HCT116 (cell line): ENCODE measurements around the gene NEDD4L. TPM values are rescaled to one million over a fixed set of nuclear protein-coding genes. Genes with fewer than 3 reads are reported as not detected.

Experiments
- ATAC-seq: fragments of 200-7000 bp; cut with Tn5 transposase; 2 replicates; pipeline ENCODE4 v1.9.1; 2020; ENCODE audit warnings: mild to moderate bottlenecking, moderate library complexity
- BruUV-seq: library from RNA; stranded (reverse); fragments of 400-500 nt; replicated peaks from 2 replicates; lab custom pipeline; 2021; lab: Mats Ljungman, UMichigan
- CTCF ChIA-PET: fragments of 300-600 bp; sonication (Branson Sonifier 250); formaldehyde crosslinking; loops from one replicate; lab custom pipeline; 2021; ENCODE audit warnings: antibody characterized with exemption; lab: Charles Lee
- POLR2A ChIA-PET: fragments of 300-600, 350-600 bp; sonication (Branson Sonifier 250); formaldehyde crosslinking; loops from one replicate; lab custom pipeline; 2021; ENCODE audit warnings: antibody characterized with exemption; lab: Charles Lee
- RAD21 ChIA-PET, 2 experiments: fragments of 300-600 bp; sonication (Branson Sonifier 250); formaldehyde crosslinking; loops; one replicate each; lab custom pipeline; 2023; ENCODE audit warnings: low total read pairs in 2 of 2; ENCODE audit not compliant: uncharacterized antibody in 2 of 2, unreplicated experiment in 2 of 2, low non-redundant PET in 1 of 2; lab: Charles Lee
- DNase-seq: peaks from one replicate; pipeline ENCODE4 v3.0.0-alpha.2; 2010; ENCODE audit warnings: low read depth, low spot score
- H2AFZ ChIP-seq: fragments of 200-600 bp; shearing (Covaris generic), sonication (generic); 2 replicates; pipeline ENCODE4 v1.6.1; 2017; ENCODE audit warnings: low read depth, mixed run types, mixed read lengths, antibody characterized with exemption, low read length; ENCODE audit not compliant: poor library complexity, severe bottlenecking
- H3K27ac ChIP-seq: 2 replicates; pipeline ENCODE4 v1.5.1; 2012; ENCODE audit warnings: low read depth, low read length
- H3K27me3 ChIP-seq: fragments of 200-600 bp; sonication (generic); 2 replicates; pipeline ENCODE4 v1.6.1; 2016; ENCODE audit warnings: mixed run types, low read length, mixed read lengths; ENCODE audit not compliant: insufficient read depth
- H3K36me3 ChIP-seq, 2 experiments: fragments of 200-500 bp in 1 of 2; fragments of 200-600 bp in 1 of 2; sonication (Bioruptor generic) in 1 of 2; sonication (generic) in 1 of 2; 2 replicates each; pipeline versions ENCODE4 v1.5.1 to v1.6.1; 2014 to 2016; ENCODE audit warnings: low read length in 2 of 2, inconsistent platforms in 1 of 2, mixed read lengths in 1 of 2, mixed run types in 1 of 2; ENCODE audit not compliant: insufficient read depth in 2 of 2, control insufficient read depth in 1 of 2
- H3K4me1 ChIP-seq, 2 experiments: fragments of 200-600 bp in 1 of 2; sonication (generic) in 1 of 2; 2 replicates each; pipeline versions ENCODE4 v1.5.1 to v1.6.1; 2012 to 2017; ENCODE audit warnings: low read length in 2 of 2, inconsistent platforms in 1 of 2, mild to moderate bottlenecking in 1 of 2, mixed read lengths in 1 of 2, mixed run types in 1 of 2, moderate library complexity in 1 of 2; ENCODE audit not compliant: insufficient read depth in 2 of 2, control insufficient read depth in 1 of 2
- H3K4me2 ChIP-seq: fragments of 200-600 bp; sonication (generic); 2 replicates; pipeline ENCODE4 v1.6.1; 2017; ENCODE audit warnings: mixed run types, low read length, mixed read lengths
- H3K4me3 ChIP-seq, 2 experiments: fragments of 200-600 bp in 1 of 2; sonication (generic) in 1 of 2; replicated peaks in 1 of 2; 2 replicates each; pipeline ENCODE4 v1.5.1; 2011 to 2016; ENCODE audit warnings: low read length in 2 of 2, control low read depth in 1 of 2, low read depth in 1 of 2, mild to moderate bottlenecking in 1 of 2, mixed read lengths in 1 of 2, mixed run types in 1 of 2
- H3K79me2 ChIP-seq: fragments of 200-600 bp; sonication (generic); 2 replicates; pipeline ENCODE4 v1.6.1; 2017; ENCODE audit warnings: mild to moderate bottlenecking, mixed run types, low read length, moderate library complexity, mixed read lengths; ENCODE audit not compliant: insufficient read depth
- H3K9ac ChIP-seq: fragments of 200-600 bp; sonication (generic); 2 replicates; pipeline ENCODE4 v1.6.1; 2016; ENCODE audit warnings: low read length, mixed read lengths
- H3K9me2 ChIP-seq: fragments of 200-600 bp; sonication (generic), shearing (Covaris generic); 2 replicates; pipeline ENCODE4 v1.6.1; 2017; ENCODE audit warnings: mixed run types, mild to moderate bottlenecking, moderate library complexity; ENCODE audit not compliant: insufficient read depth
- H3K9me3 ChIP-seq, 2 experiments: fragments of 200-500 bp in 1 of 2; fragments of 200-600 bp in 1 of 2; sonication (Bioruptor generic) in 1 of 2; sonication (generic) in 1 of 2; 2 replicates each; pipeline ENCODE4 v1.6.1; 2014 to 2017; ENCODE audit warnings: low read length in 2 of 2, mixed read lengths in 2 of 2, inconsistent platforms in 1 of 2, low read depth in 1 of 2, mild to moderate bottlenecking in 1 of 2, mixed run types in 1 of 2, moderate library complexity in 1 of 2; ENCODE audit not compliant: control insufficient read depth in 1 of 2, insufficient read depth in 1 of 2
- H4K20me1 ChIP-seq: fragments of 200-600 bp; sonication (generic), shearing (Covaris generic); 2 replicates; pipeline ENCODE4 v1.6.1; 2017; ENCODE audit warnings: mixed run types, mild to moderate bottlenecking, moderate library complexity; ENCODE audit not compliant: insufficient read depth
- CEBPB ChIP-seq: IDR thresholded peaks from 2 replicates; pipeline ENCODE4 v1.6.1; 2012; ENCODE audit warnings: low read depth
- ELF1 ChIP-seq: IDR thresholded peaks from 2 replicates; pipeline ENCODE4 v1.6.1; 2012; ENCODE audit warnings: low read depth, borderline replicate concordance
- POLR2AphosphoS5 ChIP-seq: IDR thresholded peaks from 2 replicates; pipeline ENCODE4 v1.6.1; 2011; ENCODE audit warnings: mild to moderate bottlenecking, low read depth, low read length, moderate library complexity
- SIN3A ChIP-seq: IDR thresholded peaks from 2 replicates; pipeline ENCODE4 v1.6.1; 2012; ENCODE audit warnings: low read depth
- SRF ChIP-seq: IDR thresholded peaks from 2 replicates; pipeline ENCODE4 v1.6.1; 2012; ENCODE audit warnings: low read depth
- YY1 ChIP-seq: IDR thresholded peaks from 2 replicates; pipeline ENCODE4 v1.6.1; 2011; ENCODE audit warnings: low read length, low read depth, moderate library complexity, mild to moderate bottlenecking; ENCODE audit not compliant: insufficient replicate concordance; ENCODE audit errors: extremely low read depth
- ZNF274 ChIP-seq: fragments of 200-500 bp; sonication (Bioruptor generic); IDR thresholded peaks from 2 replicates; pipeline ENCODE4 v1.6.1; 2014; ENCODE audit warnings: mild to moderate bottlenecking, low read depth, low read length, inconsistent platforms
- intact Hi-C: fragments of 100-400 bp; cut with micrococcal nuclease; formaldehyde crosslinking; loops from 2 replicates; pipeline ENCODE4 v1.10.0; 2022
- total RNA-seq: library from RNA; stranded (reverse); gene quantifications from one replicate; pipeline ENCODE4 v1.2.1, GENCODE V29; 2021; ENCODE audit not compliant: unreplicated experiment
- TF ChIP-seq, protein P1 (sequence below): IDR thresholded peaks from 2 replicates; pipeline ENCODE4 v1.6.1; 2011; ENCODE audit warnings: mild to moderate bottlenecking, low read length, moderate library complexity; ENCODE audit not compliant: insufficient replicate concordance; ENCODE audit errors: extremely low read depth
- TF ChIP-seq, protein P2 (sequence below): IDR thresholded peaks from 2 replicates; pipeline ENCODE4 v1.6.1; 2012; ENCODE audit warnings: low read depth

Gene NEDD4L
- total RNA-seq, 1 experiment from 2014 or later, result 41.5 TPM

DNA sequence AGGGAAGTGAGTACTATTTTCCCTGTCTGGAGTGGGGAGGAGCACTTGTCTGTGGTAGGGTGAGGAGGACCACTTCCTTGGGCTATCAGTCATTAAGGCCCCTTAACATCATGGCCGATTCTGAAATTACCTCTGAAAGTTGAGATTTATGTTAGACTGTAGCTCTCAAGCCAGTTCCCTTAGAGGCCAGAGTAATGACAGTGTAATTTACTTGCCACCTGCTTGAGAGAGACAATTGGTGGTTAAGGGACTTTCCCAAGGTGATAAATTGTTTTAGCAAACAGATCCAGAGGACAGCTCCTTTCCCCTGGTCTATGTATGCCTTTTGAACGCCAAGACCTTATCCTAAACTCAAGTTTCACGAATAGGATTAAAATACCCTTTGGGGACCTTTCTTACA lies 56.1 kb downstream of the NEDD4L start:
- Histone ChIP-seq H3K4me1 (peaks cover 0 to 3% of the 10 kb centered on the region in 2 experiments; a peak in 1 of 4 replicates), H4K20me1 (no peaks in the 10 kb centered on the region), H3K27me3 (no peaks in the 10 kb centered on the region), H2AFZ (no peak overlapping the region), H3K4me3 (no peak overlapping the region), H3K9me3 (no peaks in the 10 kb centered on the region), H3K79me2 (no peaks in the 10 kb centered on the region), H3K4me2 (no peak overlapping the region), H3K36me3 (no peaks in the 10 kb centered on the region), H3K27ac (no peak overlapping the region), H3K9ac (no peak overlapping the region), H3K9me2 (no peaks in the 10 kb centered on the region)
- ATAC-seq, result no peak
- no peak for DNase-seq
- TF ChIP-seq ZNF274 (no peak), YY1 (no peak), SRF (no peak), SIN3A (no peak), ELF1 (no peak), CEBPB (no peak), POLR2AphosphoS5 (no peak)
- TF ChIP-seq, protein P1, sequence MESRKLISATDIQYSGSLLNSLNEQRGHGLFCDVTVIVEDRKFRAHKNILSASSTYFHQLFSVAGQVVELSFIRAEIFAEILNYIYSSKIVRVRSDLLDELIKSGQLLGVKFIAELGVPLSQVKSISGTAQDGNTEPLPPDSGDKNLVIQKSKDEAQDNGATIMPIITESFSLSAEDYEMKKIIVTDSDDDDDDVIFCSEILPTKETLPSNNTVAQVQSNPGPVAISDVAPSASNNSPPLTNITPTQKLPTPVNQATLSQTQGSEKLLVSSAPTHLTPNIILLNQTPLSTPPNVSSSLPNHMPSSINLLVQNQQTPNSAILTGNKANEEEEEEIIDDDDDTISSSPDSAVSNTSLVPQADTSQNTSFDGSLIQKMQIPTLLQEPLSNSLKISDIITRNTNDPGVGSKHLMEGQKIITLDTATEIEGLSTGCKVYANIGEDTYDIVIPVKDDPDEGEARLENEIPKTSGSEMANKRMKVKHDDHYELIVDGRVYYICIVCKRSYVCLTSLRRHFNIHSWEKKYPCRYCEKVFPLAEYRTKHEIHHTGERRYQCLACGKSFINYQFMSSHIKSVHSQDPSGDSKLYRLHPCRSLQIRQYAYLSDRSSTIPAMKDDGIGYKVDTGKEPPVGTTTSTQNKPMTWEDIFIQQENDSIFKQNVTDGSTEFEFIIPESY, result no peak
- TF ChIP-seq, protein P2, sequence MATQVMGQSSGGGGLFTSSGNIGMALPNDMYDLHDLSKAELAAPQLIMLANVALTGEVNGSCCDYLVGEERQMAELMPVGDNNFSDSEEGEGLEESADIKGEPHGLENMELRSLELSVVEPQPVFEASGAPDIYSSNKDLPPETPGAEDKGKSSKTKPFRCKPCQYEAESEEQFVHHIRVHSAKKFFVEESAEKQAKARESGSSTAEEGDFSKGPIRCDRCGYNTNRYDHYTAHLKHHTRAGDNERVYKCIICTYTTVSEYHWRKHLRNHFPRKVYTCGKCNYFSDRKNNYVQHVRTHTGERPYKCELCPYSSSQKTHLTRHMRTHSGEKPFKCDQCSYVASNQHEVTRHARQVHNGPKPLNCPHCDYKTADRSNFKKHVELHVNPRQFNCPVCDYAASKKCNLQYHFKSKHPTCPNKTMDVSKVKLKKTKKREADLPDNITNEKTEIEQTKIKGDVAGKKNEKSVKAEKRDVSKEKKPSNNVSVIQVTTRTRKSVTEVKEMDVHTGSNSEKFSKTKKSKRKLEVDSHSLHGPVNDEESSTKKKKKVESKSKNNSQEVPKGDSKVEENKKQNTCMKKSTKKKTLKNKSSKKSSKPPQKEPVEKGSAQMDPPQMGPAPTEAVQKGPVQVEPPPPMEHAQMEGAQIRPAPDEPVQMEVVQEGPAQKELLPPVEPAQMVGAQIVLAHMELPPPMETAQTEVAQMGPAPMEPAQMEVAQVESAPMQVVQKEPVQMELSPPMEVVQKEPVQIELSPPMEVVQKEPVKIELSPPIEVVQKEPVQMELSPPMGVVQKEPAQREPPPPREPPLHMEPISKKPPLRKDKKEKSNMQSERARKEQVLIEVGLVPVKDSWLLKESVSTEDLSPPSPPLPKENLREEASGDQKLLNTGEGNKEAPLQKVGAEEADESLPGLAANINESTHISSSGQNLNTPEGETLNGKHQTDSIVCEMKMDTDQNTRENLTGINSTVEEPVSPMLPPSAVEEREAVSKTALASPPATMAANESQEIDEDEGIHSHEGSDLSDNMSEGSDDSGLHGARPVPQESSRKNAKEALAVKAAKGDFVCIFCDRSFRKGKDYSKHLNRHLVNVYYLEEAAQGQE, result no peak
- CTCF ChIA-PET, result interaction anchor here (1.9 kb wide), 1 partner anchor 22 kb away, joined by 4 read pairs; no protein-coding TSS in a partner anchor
- RAD21 ChIA-PET, result no interaction called here
- intact Hi-C loops, result loop anchor here (5.0 kb wide), 1 partner anchor 43 kb away; no protein-coding TSS in a partner anchor
- BruUV-seq, result no TSS peak
- POLR2A ChIA-PET, result no interaction called here
